GM23338 (cell line): Measurements from ENCODE around the gene C22orf23. TPM values are rescaled to one million over a fixed set of nuclear protein-coding genes. Genes with fewer than 3 reads are reported as not detected.
"Not testable (repeated sequence)": the region's sequence is repeated elsewhere in the genome, so short reads cannot be mapped to it uniquely, and the experiment has no call there.

Source experiments
- ATAC-seq: fragments of 200-7000 bp; cut with Tn5 transposase; 3 replicates; pipeline ENCODE4 v1.9.1; 2020
- DNase-seq: peaks from one replicate; pipeline ENCODE4 v3.0.0-alpha.2; 2015; ENCODE audit warnings: low spot score
- H2AFZ ChIP-seq: fragments of 200-600 bp; sonication (generic); 2 replicates; pipeline ENCODE4 v1.8.0; 2016; ENCODE audit warnings: antibody characterized with exemption, mild to moderate bottlenecking, moderate library complexity
- H3F3A ChIP-seq: fragments of 200-600 bp; sonication (generic); replicated peaks from 2 replicates; pipeline ENCODE4 v1.8.0; 2017; ENCODE audit warnings: antibody characterized with exemption, mixed run types, low read depth
- H3K27ac ChIP-seq: fragments of 200-600 bp; sonication (generic); 2 replicates; pipeline ENCODE4 v1.6.1; 2016; ENCODE audit warnings: low read depth
- H3K27me3 ChIP-seq: fragments of 200-600 bp; sonication (generic); 2 replicates; pipeline ENCODE4 v1.8.0; 2016; ENCODE audit warnings: mild to moderate bottlenecking, mixed run types, moderate library complexity; ENCODE audit not compliant: insufficient read depth
- H3K36me3 ChIP-seq: fragments of 200-600 bp; sonication (generic); 2 replicates; pipeline ENCODE4 v1.8.0; 2016; ENCODE audit warnings: mild to moderate bottlenecking; ENCODE audit not compliant: insufficient read depth
- H3K4me1 ChIP-seq: fragments of 200-600 bp; sonication (generic); 2 replicates; pipeline ENCODE4 v1.8.0; 2016; ENCODE audit warnings: mild to moderate bottlenecking, moderate library complexity; ENCODE audit not compliant: insufficient read depth
- H3K4me2 ChIP-seq: fragments of 200-600 bp; sonication (generic); 2 replicates; pipeline ENCODE4 v1.7.1; 2017; ENCODE audit warnings: mixed run types
- H3K4me3 ChIP-seq: fragments of 200-600 bp; sonication (generic); 2 replicates; pipeline ENCODE4 v1.6.1; 2016; ENCODE audit warnings: mixed run types
- H3K79me2 ChIP-seq: fragments of 200-600 bp; sonication (generic); replicated peaks from 2 replicates; pipeline ENCODE4 v1.8.0; 2017; ENCODE audit warnings: mild to moderate bottlenecking; ENCODE audit not compliant: insufficient read depth
- H3K9me2 ChIP-seq: fragments of 200-600 bp; sonication (generic); 2 replicates; pipeline ENCODE4 v1.8.0; 2017; ENCODE audit not compliant: insufficient read depth
- H4K20me1 ChIP-seq: fragments of 200-600 bp; sonication (generic); replicated peaks from 2 replicates; pipeline ENCODE4 v1.8.0; 2017; ENCODE audit warnings: mild to moderate bottlenecking; ENCODE audit not compliant: insufficient read depth
- H3K27ac Mint-ChIP-seq: 2 replicates; pipeline ENCODE4 v1.8.0; 2020; ENCODE audit warnings: inconsistent platforms, mild to moderate bottlenecking, moderate library complexity, mixed read lengths
- H3K27me3 Mint-ChIP-seq: 3 replicates; pipeline ENCODE4 v1.8.0; 2022; ENCODE audit warnings: low read depth, mild to moderate bottlenecking, moderate library complexity, mixed read lengths, inconsistent platforms; ENCODE audit not compliant: insufficient read depth, poor library complexity
- H3K36me3 Mint-ChIP-seq: 3 replicates; pipeline ENCODE4 v1.8.0; 2021; ENCODE audit warnings: low read depth, mild to moderate bottlenecking, inconsistent platforms, moderate library complexity, mixed read lengths
- H3K4me1 Mint-ChIP-seq: 3 replicates; pipeline ENCODE4 v1.8.0; 2020; ENCODE audit warnings: mild to moderate bottlenecking, inconsistent platforms, mixed read lengths
- H3K4me3 Mint-ChIP-seq: 3 replicates; pipeline ENCODE4 v1.8.0; 2021; ENCODE audit warnings: moderate library complexity, mild to moderate bottlenecking, inconsistent platforms, mixed read lengths
- H3K9me3 Mint-ChIP-seq: 3 replicates; pipeline ENCODE4 v1.8.0; 2020; ENCODE audit warnings: moderate library complexity, mild to moderate bottlenecking, inconsistent platforms, mixed read lengths
- CREB1 ChIP-seq: fragments of 250-450 bp; sonication (Bioruptor Pico); IDR thresholded peaks from 2 replicates; pipeline ENCODE4 v1.5.0; 2020; ENCODE audit warnings: low read depth, mild to moderate bottlenecking, moderate library complexity
- EZH2 ChIP-seq: fragments of 200-600 bp; sonication (generic); IDR thresholded peaks from one replicate; pipeline ENCODE4 v1.8.0; 2017; ENCODE audit warnings: antibody characterized with exemption, mild to moderate bottlenecking, low read depth; ENCODE audit not compliant: unreplicated experiment
- EZH2phosphoT487 ChIP-seq: fragments of 200-600 bp; sonication (generic); IDR thresholded peaks from one replicate; pipeline ENCODE4 v1.8.1; 2018; ENCODE audit warnings: antibody characterized with exemption; ENCODE audit not compliant: unreplicated experiment
- JUNB ChIP-seq: IDR thresholded peaks from one replicate; pipeline ENCODE4 v1.6.1; 2016; ENCODE audit warnings: antibody characterized with exemption; ENCODE audit not compliant: unreplicated experiment
- NANOG ChIP-seq: IDR thresholded peaks from 2 replicates; pipeline ENCODE4 v1.6.1; 2016; ENCODE audit warnings: antibody characterized with exemption, borderline replicate concordance
- POLR2AphosphoS5 ChIP-seq: IDR thresholded peaks from 2 replicates; pipeline ENCODE4 v1.6.1; 2016; ENCODE audit warnings: antibody characterized with exemption, low read depth
- polyA plus RNA-seq: library from polyadenylated mRNA; unstranded; fragments of >200 nt; fragmentation: Nextera tagmentation; extraction: Ambion mirVana; gene quantifications from 2 replicates; pipeline ENCODE4 v1.2.1, GENCODE V29; 2016
- total RNA-seq: library from RNA; depleted of rRNA; stranded (reverse); fragments of >200 nt; shearing (Covaris generic); gene quantifications from 2 replicates; pipeline ENCODE4 v1.2.3, GENCODE V29; 2014
- TF ChIP-seq, protein P1 (sequence below), 2 experiments: fragments of 200-600 bp in 1 of 2; sonication (generic) in 1 of 2; conservative IDR thresholded peaks; 2 replicates each; pipeline versions ENCODE4 v1.5.1 to v1.6.1; 2016 to 2017; ENCODE audit warnings: antibody characterized with exemption in 2 of 2, low read depth in 2 of 2, mild to moderate bottlenecking in 2 of 2, moderate library complexity in 1 of 2
- TF ChIP-seq, protein P2 (sequence below): IDR thresholded peaks from 2 replicates; pipeline ENCODE4 v1.6.1; 2016; ENCODE audit warnings: antibody characterized with exemption

Gene C22orf23
- total and polyA plus RNA-seq, 2 experiments from 2014 or later, result 0.38 TPM; not detected in 1

DNA sequence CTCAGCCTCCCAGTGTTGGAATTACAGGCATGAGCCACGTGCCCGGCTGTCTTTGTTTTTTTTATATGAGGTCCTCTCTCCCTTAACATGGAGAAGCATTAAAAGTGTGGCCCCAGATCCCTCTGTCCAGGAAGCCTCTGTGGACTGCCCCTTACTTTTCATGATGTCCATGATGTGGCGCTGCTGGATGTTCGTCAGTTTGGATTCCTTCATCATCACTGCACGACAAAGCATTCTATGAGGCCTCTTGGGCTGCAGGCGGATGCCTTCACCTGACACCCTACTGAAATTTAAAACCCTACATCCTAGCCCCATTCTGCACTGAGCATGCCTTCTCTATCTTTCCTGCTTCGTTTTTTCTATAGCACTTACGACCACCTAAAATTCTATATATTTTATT, 2.1 kb downstream of the C22orf23 start:
- H3F3A ChIP-seq, result 0 out of 2 replicates have a peak, but pooled peaks cover 2% of the 10 kb centered on the region
- H4K20me1 ChIP-seq, result no peaks in the 10 kb centered on the region; the same call in 1 of the 2 replicates
- Mint-ChIP-seq H3K4me1 (peaks cover 15% of the 10 kb centered on the region), H3K27me3 (peaks cover 24% of the 10 kb centered on the region), H3K9me3 (no peaks in the 10 kb centered on the region), H3K27ac (no peak overlapping the region), H3K36me3 (no peaks in the 10 kb centered on the region; the same call in 2 of the 3 replicates), H3K4me3 (no peak overlapping the region; the same call in 2 of the 3 replicates)
- H3K36me3 ChIP-seq, result no peaks in the 10 kb centered on the region
- H2AFZ ChIP-seq, result no peak overlapping the region
- peak; percentile 9; the same call in 2 of the 3 replicates for ATAC-seq
- H3K27me3 ChIP-seq, result peaks cover 13% of the 10 kb centered on the region
- H3K4me1 ChIP-seq, result peaks cover 14% of the 10 kb centered on the region
- DNase-seq, result peak; percentile 79
- TF ChIP-seq, protein P1, sequence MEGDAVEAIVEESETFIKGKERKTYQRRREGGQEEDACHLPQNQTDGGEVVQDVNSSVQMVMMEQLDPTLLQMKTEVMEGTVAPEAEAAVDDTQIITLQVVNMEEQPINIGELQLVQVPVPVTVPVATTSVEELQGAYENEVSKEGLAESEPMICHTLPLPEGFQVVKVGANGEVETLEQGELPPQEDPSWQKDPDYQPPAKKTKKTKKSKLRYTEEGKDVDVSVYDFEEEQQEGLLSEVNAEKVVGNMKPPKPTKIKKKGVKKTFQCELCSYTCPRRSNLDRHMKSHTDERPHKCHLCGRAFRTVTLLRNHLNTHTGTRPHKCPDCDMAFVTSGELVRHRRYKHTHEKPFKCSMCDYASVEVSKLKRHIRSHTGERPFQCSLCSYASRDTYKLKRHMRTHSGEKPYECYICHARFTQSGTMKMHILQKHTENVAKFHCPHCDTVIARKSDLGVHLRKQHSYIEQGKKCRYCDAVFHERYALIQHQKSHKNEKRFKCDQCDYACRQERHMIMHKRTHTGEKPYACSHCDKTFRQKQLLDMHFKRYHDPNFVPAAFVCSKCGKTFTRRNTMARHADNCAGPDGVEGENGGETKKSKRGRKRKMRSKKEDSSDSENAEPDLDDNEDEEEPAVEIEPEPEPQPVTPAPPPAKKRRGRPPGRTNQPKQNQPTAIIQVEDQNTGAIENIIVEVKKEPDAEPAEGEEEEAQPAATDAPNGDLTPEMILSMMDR (conservative IDR thresholded peaks at IDR 0.05; ENCODE audit: low read depth in 2 of 2), result peak; percentile 38 to 45
- no peak for TF ChIP-seq EZH2phosphoT487
- no peak for TF ChIP-seq JUNB
- TF ChIP-seq EZH2, result no peak
- no peak for TF ChIP-seq NANOG
- TF ChIP-seq, protein P2, sequence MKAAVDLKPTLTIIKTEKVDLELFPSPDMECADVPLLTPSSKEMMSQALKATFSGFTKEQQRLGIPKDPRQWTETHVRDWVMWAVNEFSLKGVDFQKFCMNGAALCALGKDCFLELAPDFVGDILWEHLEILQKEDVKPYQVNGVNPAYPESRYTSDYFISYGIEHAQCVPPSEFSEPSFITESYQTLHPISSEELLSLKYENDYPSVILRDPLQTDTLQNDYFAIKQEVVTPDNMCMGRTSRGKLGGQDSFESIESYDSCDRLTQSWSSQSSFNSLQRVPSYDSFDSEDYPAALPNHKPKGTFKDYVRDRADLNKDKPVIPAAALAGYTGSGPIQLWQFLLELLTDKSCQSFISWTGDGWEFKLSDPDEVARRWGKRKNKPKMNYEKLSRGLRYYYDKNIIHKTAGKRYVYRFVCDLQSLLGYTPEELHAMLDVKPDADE, result no peak
- TF ChIP-seq CREB1 (CRISPR knock-in tag), result peak; percentile 82
- no peak for TF ChIP-seq POLR2AphosphoS5
- H3K4me2 ChIP-seq, result no peak overlapping the region
- no peak overlapping the region for H3K4me3 ChIP-seq
- no peaks in the 10 kb centered on the region for H3K9me2 ChIP-seq
- H3K79me2 ChIP-seq, result peaks cover 28% of the 10 kb centered on the region
- H3K27ac ChIP-seq, result no peak overlapping the region

DNA sequence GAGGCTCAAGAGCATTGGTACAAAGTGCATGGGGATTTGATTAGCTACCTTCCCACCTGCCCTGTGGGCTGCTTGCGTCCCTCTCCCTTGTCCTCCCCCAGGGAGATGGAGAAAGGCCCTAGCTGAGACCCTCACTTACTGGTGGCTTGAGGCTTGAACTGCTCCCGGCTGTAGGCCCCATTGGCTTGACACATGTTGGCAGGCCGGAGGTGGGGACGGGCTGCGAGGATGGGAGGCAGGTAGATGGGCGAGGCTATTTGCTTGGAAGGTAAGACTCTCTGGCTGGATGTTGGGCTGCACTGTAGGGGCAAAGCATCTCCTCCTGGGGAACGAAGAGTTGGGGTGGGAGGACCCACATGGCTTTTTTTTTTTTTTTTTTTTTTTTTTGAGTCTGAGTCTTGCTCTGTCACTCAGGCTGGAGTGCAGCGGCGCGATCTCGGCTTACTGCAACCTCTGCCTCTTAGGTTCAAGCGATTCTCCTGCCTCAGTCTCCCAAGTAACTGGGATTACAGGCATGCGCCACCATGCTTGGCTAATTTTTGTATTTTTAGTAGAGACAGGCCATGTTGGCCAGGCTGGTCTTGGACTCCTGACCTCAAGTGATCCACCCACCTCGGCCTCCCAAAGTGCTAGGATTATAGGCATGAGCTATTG, 6.1 kb downstream of the C22orf23 start:
- ATAC-seq, H4K20me1 ChIP-seq, H3K4me2 ChIP-seq, H3K4me1 Mint-ChIP-seq, H3K27me3 ChIP-seq, H3K79me2 ChIP-seq, H3K36me3 Mint-ChIP-seq, H3K27ac ChIP-seq, H3K4me3 ChIP-seq, H3K27me3 Mint-ChIP-seq, DNase-seq, H3K4me3 Mint-ChIP-seq, H3K9me2 ChIP-seq, H3K4me1 ChIP-seq, H3K27ac Mint-ChIP-seq, H2AFZ ChIP-seq, H3F3A ChIP-seq, H3K36me3 ChIP-seq, H3K9me3 Mint-ChIP-seq: not testable (repeated sequence)

DNA sequence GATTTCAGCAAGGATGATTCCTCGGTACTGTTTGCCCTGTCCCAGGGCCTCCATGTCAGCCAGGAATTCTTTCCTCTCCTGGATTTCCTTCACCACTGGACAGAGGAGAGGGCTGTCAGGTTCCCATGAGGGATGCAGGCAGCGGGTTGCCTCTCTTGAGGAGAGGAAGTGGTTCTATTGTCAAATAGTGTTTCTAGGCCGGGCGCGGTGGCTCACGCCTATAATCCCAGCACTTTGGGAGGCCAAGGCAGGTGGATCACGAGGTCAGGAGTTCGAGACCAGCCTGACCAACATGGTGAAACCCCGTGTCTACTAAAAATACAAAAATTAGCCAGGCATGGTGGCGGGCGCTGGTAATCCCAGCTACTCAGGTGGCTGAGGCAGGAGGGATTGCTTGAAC, 9.0 kb downstream of the C22orf23 start:
- H3K4me1 ChIP-seq, H2AFZ ChIP-seq, H3K4me2 ChIP-seq, H4K20me1 ChIP-seq, H3K36me3 Mint-ChIP-seq, H3K4me3 Mint-ChIP-seq, H3K27me3 Mint-ChIP-seq, H3K79me2 ChIP-seq, H3K27ac ChIP-seq, H3K27me3 ChIP-seq, H3K36me3 ChIP-seq, ATAC-seq, H3K4me3 ChIP-seq, H3F3A ChIP-seq, H3K9me3 Mint-ChIP-seq, H3K4me1 Mint-ChIP-seq, H3K9me2 ChIP-seq, H3K27ac Mint-ChIP-seq, DNase-seq: not testable (repeated sequence)
